ENCODE results near the gene DOCK1.

Gene DOCK1

GRCh38 chr10:127353544-127353943, 448.3 kb downstream of the DOCK1 start:
- Histone ChIP-seq H3K4me2 (ENCODE audit: low read depth, low read length) (no peak overlapping the region), H3K4me3 (ENCODE audit: low read length) (no peak overlapping the region), H3K4me1 (ENCODE audit: low read length) (no peaks in the 10 kb centered on the region), H3F3A (ENCODE audit: insufficient read depth, low read length) (no peaks in the 10 kb centered on the region), H3K9me3 (replicated peaks; ENCODE audit: insufficient read depth, low read length) (no peaks in the 10 kb centered on the region), H3K9ac (ENCODE audit: low read length) (no peak overlapping the region), H3K9me2 (replicated peaks; ENCODE audit: insufficient read depth, low read length) (no peaks in the 10 kb centered on the region), H4K20me1 (ENCODE audit: insufficient read depth, low read length) (no peaks in the 10 kb centered on the region), H3K27me3 (replicated peaks; ENCODE audit: insufficient read depth, low read length) (no peaks in the 10 kb centered on the region), H3K79me2 (ENCODE audit: low read length) (no peaks in the 10 kb centered on the region), H3K36me3 (replicated peaks; ENCODE audit: insufficient read depth, low read length) (no peaks in the 10 kb centered on the region), H2AFZ (ENCODE audit: low read length) (no peak overlapping the region), H3K27ac (ENCODE audit: low read length) (no peak overlapping the region)
- no peak for TF ChIP-seq EZH2phosphoT487 (IDR thresholded peaks at IDR 0.05; ENCODE audit: low read length)
- DNase-seq, result no peak

DNA sequence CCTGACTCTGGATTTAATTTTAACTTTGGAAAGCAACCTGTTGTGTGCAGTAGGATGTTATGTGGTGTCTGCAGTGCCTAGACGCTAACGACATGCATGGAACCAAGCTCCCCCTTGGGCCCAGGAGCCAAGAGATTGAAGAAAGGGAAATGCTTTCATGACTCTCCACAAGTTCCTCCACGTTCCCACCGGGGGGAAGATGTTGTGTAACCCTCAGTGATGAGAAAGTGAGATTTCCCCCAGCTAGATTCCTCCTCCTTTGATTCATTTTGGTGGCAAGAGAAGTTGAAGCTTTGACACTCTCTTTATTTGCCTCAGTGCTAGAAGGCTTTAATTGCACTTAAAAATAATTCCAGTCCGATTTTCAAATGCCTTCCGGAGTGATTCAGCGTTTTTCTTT, 449.0 kb downstream of the DOCK1 start:
- Histone ChIP-seq H3K27me3 (replicated peaks; ENCODE audit: insufficient read depth, low read length) (no peaks in the 10 kb centered on the region), H3K4me3 (ENCODE audit: low read length) (no peak overlapping the region), H3K79me2 (ENCODE audit: low read length) (no peaks in the 10 kb centered on the region), H3K36me3 (replicated peaks; ENCODE audit: insufficient read depth, low read length) (no peaks in the 10 kb centered on the region), H3K4me2 (ENCODE audit: low read depth, low read length) (no peak overlapping the region), H3K9me2 (replicated peaks; ENCODE audit: insufficient read depth, low read length) (no peaks in the 10 kb centered on the region), H3K27ac (ENCODE audit: low read length) (no peak overlapping the region), H3K9me3 (replicated peaks; ENCODE audit: insufficient read depth, low read length) (no peaks in the 10 kb centered on the region), H3K4me1 (ENCODE audit: low read length) (no peaks in the 10 kb centered on the region), H2AFZ (ENCODE audit: low read length) (no peak overlapping the region), H4K20me1 (ENCODE audit: insufficient read depth, low read length) (no peaks in the 10 kb centered on the region), H3F3A (ENCODE audit: insufficient read depth, low read length) (no peaks in the 10 kb centered on the region), H3K9ac (ENCODE audit: low read length) (no peak overlapping the region)
- TF ChIP-seq EZH2phosphoT487 (IDR thresholded peaks at IDR 0.05; ENCODE audit: low read length) (no peak), EZH2 (optimal IDR thresholded peaks at IDR 0.05; ENCODE audit: low read depth, low read length) (no peak)
- TF ChIP-seq, protein P1, sequence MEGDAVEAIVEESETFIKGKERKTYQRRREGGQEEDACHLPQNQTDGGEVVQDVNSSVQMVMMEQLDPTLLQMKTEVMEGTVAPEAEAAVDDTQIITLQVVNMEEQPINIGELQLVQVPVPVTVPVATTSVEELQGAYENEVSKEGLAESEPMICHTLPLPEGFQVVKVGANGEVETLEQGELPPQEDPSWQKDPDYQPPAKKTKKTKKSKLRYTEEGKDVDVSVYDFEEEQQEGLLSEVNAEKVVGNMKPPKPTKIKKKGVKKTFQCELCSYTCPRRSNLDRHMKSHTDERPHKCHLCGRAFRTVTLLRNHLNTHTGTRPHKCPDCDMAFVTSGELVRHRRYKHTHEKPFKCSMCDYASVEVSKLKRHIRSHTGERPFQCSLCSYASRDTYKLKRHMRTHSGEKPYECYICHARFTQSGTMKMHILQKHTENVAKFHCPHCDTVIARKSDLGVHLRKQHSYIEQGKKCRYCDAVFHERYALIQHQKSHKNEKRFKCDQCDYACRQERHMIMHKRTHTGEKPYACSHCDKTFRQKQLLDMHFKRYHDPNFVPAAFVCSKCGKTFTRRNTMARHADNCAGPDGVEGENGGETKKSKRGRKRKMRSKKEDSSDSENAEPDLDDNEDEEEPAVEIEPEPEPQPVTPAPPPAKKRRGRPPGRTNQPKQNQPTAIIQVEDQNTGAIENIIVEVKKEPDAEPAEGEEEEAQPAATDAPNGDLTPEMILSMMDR (IDR thresholded peaks at IDR 0.05; ENCODE audit: low read length), result no peak
- no peak for DNase-seq

- Histone ChIP-seq H3K9ac (ENCODE audit: low read length) (no peak overlapping the region), H3K4me3 (ENCODE audit: low read length) (no peak overlapping the region), H3K4me2 (ENCODE audit: low read depth, low read length) (no peak overlapping the region)
These were observed 449.8 kb downstream of the DOCK1 start for GRCh38 chr10:127354992-127355391.

DNA sequence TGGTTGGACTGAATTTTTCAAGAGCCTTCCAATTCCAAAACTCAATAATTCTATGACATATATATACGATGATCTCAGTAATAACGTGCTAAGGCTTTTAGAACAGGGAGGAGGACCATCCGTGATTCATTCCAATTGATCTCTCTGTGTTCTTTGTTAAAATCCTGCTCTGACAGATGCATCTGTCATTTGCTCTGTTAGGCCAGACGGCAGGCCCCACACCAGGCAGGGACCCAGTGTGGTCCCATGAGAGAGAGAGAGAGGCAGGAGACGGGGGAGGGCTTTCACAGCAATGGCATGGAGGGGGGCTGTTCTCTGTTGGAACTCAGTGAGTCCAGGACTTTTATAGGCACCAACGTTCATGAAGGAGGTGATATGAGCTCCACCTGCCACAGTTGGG, 451.1 kb downstream of the DOCK1 start:
- no peak for DNase-seq
- H3K4me1 ChIP-seq (ENCODE audit: low read length), result no peaks in the 10 kb centered on the region
- TF ChIP-seq EZH2phosphoT487 (IDR thresholded peaks at IDR 0.05; ENCODE audit: low read length), result no peak
- no peak for TF ChIP-seq EZH2 (optimal IDR thresholded peaks at IDR 0.05; ENCODE audit: low read depth, low read length)
- TF ChIP-seq, protein P1 (IDR thresholded peaks at IDR 0.05; ENCODE audit: low read length), result no peak

More at GRCh38 chr10:127354992-127355391, 449.8 kb downstream of the DOCK1 start:
- Histone ChIP-seq H4K20me1 (ENCODE audit: insufficient read depth, low read length) (no peaks in the 10 kb centered on the region), H3K27ac (ENCODE audit: low read length) (no peak overlapping the region), H2AFZ (ENCODE audit: low read length) (no peak overlapping the region), H3F3A (ENCODE audit: insufficient read depth, low read length) (no peaks in the 10 kb centered on the region), H3K36me3 (replicated peaks; ENCODE audit: insufficient read depth, low read length) (no peaks in the 10 kb centered on the region), H3K4me1 (ENCODE audit: low read length) (no peaks in the 10 kb centered on the region), H3K27me3 (replicated peaks; ENCODE audit: insufficient read depth, low read length) (no peaks in the 10 kb centered on the region), H3K9me2 (replicated peaks; ENCODE audit: insufficient read depth, low read length) (no peaks in the 10 kb centered on the region), H3K79me2 (ENCODE audit: low read length) (no peaks in the 10 kb centered on the region), H3K9me3 (replicated peaks; ENCODE audit: insufficient read depth, low read length) (no peaks in the 10 kb centered on the region)
- no peak for DNase-seq
- no peak for TF ChIP-seq EZH2 (optimal IDR thresholded peaks at IDR 0.05; ENCODE audit: low read depth, low read length)
- TF ChIP-seq, protein P1 (IDR thresholded peaks at IDR 0.05; ENCODE audit: low read length), result 0 out of 2 replicates have a peak, but pooled peaks have one; percentile 13

More for the DNA sequence above, 451.1 kb downstream of the DOCK1 start:
- no peak overlapping the region for H3K27ac ChIP-seq (ENCODE audit: low read length)
- no peak overlapping the region for H2AFZ ChIP-seq (ENCODE audit: low read length)
- no peaks in the 10 kb centered on the region for H3K9me2 ChIP-seq (replicated peaks; ENCODE audit: insufficient read depth, low read length)
- no peaks in the 10 kb centered on the region for H4K20me1 ChIP-seq (ENCODE audit: insufficient read depth, low read length)
- no peaks in the 10 kb centered on the region for H3K9me3 ChIP-seq (replicated peaks; ENCODE audit: insufficient read depth, low read length)
- H3K27me3 ChIP-seq (replicated peaks; ENCODE audit: insufficient read depth, low read length), result 0 out of 2 replicates have a peak, but pooled peaks cover 4% of the 10 kb centered on the region
- no peak overlapping the region for H3K4me2 ChIP-seq (ENCODE audit: low read depth, low read length)
- no peaks in the 10 kb centered on the region for H3F3A ChIP-seq (ENCODE audit: insufficient read depth, low read length)
- H3K79me2 ChIP-seq (ENCODE audit: low read length), result no peaks in the 10 kb centered on the region
- H3K4me3 ChIP-seq (ENCODE audit: low read length), result no peak overlapping the region
- H3K36me3 ChIP-seq (replicated peaks; ENCODE audit: insufficient read depth, low read length), result no peaks in the 10 kb centered on the region
- H3K9ac ChIP-seq (ENCODE audit: low read length), result no peak overlapping the region

Data from MM.1S (cell line).